Measurements from ENCODE around the gene MRPS18A. TPM values are rescaled to one million over a fixed set of nuclear protein-coding genes. Genes with fewer than 3 reads are reported as not detected.

MRPS18A gene
- total RNA-seq, 1 experiment from 2014 or later = 102 TPM

GRCh38 chr6:43674291-43674690, 13.3 kb downstream of the MRPS18A start:
- Histone ChIP-seq H3K36me3 (replicated peaks; ENCODE audit: control insufficient read depth, insufficient read depth, low read length) (peaks cover 57% of the 10 kb centered on the region), H3K4me3 (ENCODE audit: insufficient read depth, low read depth, low read length) (no peak overlapping the region), H3K27me3 (ENCODE audit: control insufficient read depth, insufficient read depth, low read length) (no peaks in the 10 kb centered on the region)
- DNase-seq = no peak

- Histone ChIP-seq H3K27me3 (ENCODE audit: control insufficient read depth, insufficient read depth, low read length) (no peaks in the 10 kb centered on the region), H3K36me3 (replicated peaks; ENCODE audit: control insufficient read depth, insufficient read depth, low read length) (peaks cover 53% of the 10 kb centered on the region), H3K4me3 (ENCODE audit: insufficient read depth, low read depth, low read length) (no peak overlapping the region)
- no peak for DNase-seq
Measured at GRCh38 chr6:43673444-43674084, 14.0 kb downstream of the MRPS18A start.

- H3K27me3 ChIP-seq (ENCODE audit: control insufficient read depth, insufficient read depth, low read length) = no peaks in the 10 kb centered on the region
- H3K4me3 ChIP-seq (ENCODE audit: insufficient read depth, low read depth, low read length) = no peak overlapping the region
- no peak for DNase-seq
- H3K36me3 ChIP-seq (replicated peaks; ENCODE audit: control insufficient read depth, insufficient read depth, low read length) = peaks cover 40% of the 10 kb centered on the region
Measured at GRCh38 chr6:43671801-43672690, 15.5 kb downstream of the MRPS18A start.

- Histone ChIP-seq H3K36me3 (replicated peaks; ENCODE audit: control insufficient read depth, insufficient read depth, low read length) (peaks cover 34% of the 10 kb centered on the region), H3K27me3 (ENCODE audit: control insufficient read depth, insufficient read depth, low read length) (no peaks in the 10 kb centered on the region), H3K4me3 (ENCODE audit: insufficient read depth, low read depth, low read length) (no peak overlapping the region)
- no peak for DNase-seq
Measured at GRCh38 chr6:43671011-43671800, 16.4 kb downstream of the MRPS18A start.

- Histone ChIP-seq H3K4me3 (ENCODE audit: insufficient read depth, low read depth, low read length) (no peak overlapping the region), H3K27me3 (ENCODE audit: control insufficient read depth, insufficient read depth, low read length) (no peaks in the 10 kb centered on the region), H3K36me3 (replicated peaks; ENCODE audit: control insufficient read depth, insufficient read depth, low read length) (peaks cover 32% of the 10 kb centered on the region)
- no peak for DNase-seq
Measured at GRCh38 chr6:43670623-43670986, 17.0 kb downstream of the MRPS18A start.

- peak; percentile 68 for DNase-seq
- Histone ChIP-seq H3K27me3 (ENCODE audit: control insufficient read depth, insufficient read depth, low read length) (no peaks in the 10 kb centered on the region), H3K4me3 (ENCODE audit: insufficient read depth, low read depth, low read length) (no peak overlapping the region), H3K36me3 (replicated peaks; ENCODE audit: control insufficient read depth, insufficient read depth, low read length) (peaks cover 29% of the 10 kb centered on the region)
Measured at GRCh38 chr6:43669922-43670622, 17.5 kb downstream of the MRPS18A start.

GRCh38 chr6:43669050-43669921, 18.3 kb downstream of the MRPS18A start:
- H3K36me3 ChIP-seq (replicated peaks; ENCODE audit: control insufficient read depth, insufficient read depth, low read length) = peaks cover 21% of the 10 kb centered on the region
- DNase-seq = peak; percentile 62

GRCh38 chr6:43668151-43669028, 19.2 kb downstream of the MRPS18A start:
- H3K27me3 ChIP-seq (ENCODE audit: control insufficient read depth, insufficient read depth, low read length) = no peaks in the 10 kb centered on the region
- H3K4me3 ChIP-seq (ENCODE audit: insufficient read depth, low read depth, low read length) = no peak overlapping the region
- peaks cover 16% of the 10 kb centered on the region for H3K36me3 ChIP-seq (replicated peaks; ENCODE audit: control insufficient read depth, insufficient read depth, low read length)
- DNase-seq = peak; percentile 90

More at GRCh38 chr6:43669050-43669921, 18.3 kb downstream of the MRPS18A start:
- Histone ChIP-seq H3K27me3 (ENCODE audit: control insufficient read depth, insufficient read depth, low read length) (no peaks in the 10 kb centered on the region), H3K4me3 (ENCODE audit: insufficient read depth, low read depth, low read length) (no peak overlapping the region)

- Histone ChIP-seq H3K36me3 (replicated peaks; ENCODE audit: control insufficient read depth, insufficient read depth, low read length) (peaks cover 14% of the 10 kb centered on the region), H3K4me3 (ENCODE audit: insufficient read depth, low read depth, low read length) (no peak overlapping the region), H3K27me3 (ENCODE audit: control insufficient read depth, insufficient read depth, low read length) (no peaks in the 10 kb centered on the region)
- peak; percentile 92 for DNase-seq
Measured at GRCh38 chr6:43667245-43668150, 20.1 kb downstream of the MRPS18A start.

GRCh38 chr6:43666196-43666920, 21.2 kb downstream of the MRPS18A start:
- Histone ChIP-seq H3K27me3 (ENCODE audit: control insufficient read depth, insufficient read depth, low read length) (no peaks in the 10 kb centered on the region), H3K4me3 (ENCODE audit: insufficient read depth, low read depth, low read length) (no peak overlapping the region), H3K36me3 (replicated peaks; ENCODE audit: control insufficient read depth, insufficient read depth, low read length) (peaks cover 6% of the 10 kb centered on the region)
- DNase-seq = no peak

- Histone ChIP-seq H3K36me3 (replicated peaks; ENCODE audit: control insufficient read depth, insufficient read depth, low read length) (no peaks in the 10 kb centered on the region), H3K4me3 (ENCODE audit: insufficient read depth, low read depth, low read length) (no peak overlapping the region), H3K27me3 (ENCODE audit: control insufficient read depth, insufficient read depth, low read length) (no peaks in the 10 kb centered on the region)
- no peak for DNase-seq
Measured at GRCh38 chr6:43665376-43665775, 22.2 kb downstream of the MRPS18A start.

All from H7 (cell line).